Esophagus muscularis mucosa (tissue), 4 donors: ENCODE measurements around the gene NEMP2. TPM values are rescaled to one million over a fixed set of nuclear protein-coding genes. Genes with fewer than 3 reads are reported as not detected.

Experiments used
- DNase-seq: peaks from one replicate; pipeline ENCODE4 v3.0.0-alpha.2; 2017; ENCODE audit errors: extremely low spot score
- H3K27ac ChIP-seq, 4 donors: fragments of 200-600 bp; sonication (generic); replicated peaks in 1 of 4; 1 replicate in 3 of 4; 2 replicates in 1 of 4; pipeline ENCODE4 v1.5.1; 2016 to 2019; ENCODE audit warnings: mild to moderate bottlenecking in 1 of 4
- H3K27me3 ChIP-seq, 4 donors: fragments of 200-600 bp; sonication (generic); one replicate each; pipeline versions ENCODE4 v1.5.1 to v1.6.0; 2016 to 2019
- H3K36me3 ChIP-seq, 4 donors: fragments of 200-600 bp; sonication (generic); one replicate each; pipeline ENCODE4 v1.5.1; 2016 to 2019
- H3K4me1 ChIP-seq, 4 donors: fragments of 200-600 bp; sonication (generic); one replicate each; pipeline ENCODE4 v1.5.1; 2016 to 2019
- H3K4me3 ChIP-seq, 4 donors: fragments of 200-600 bp; sonication (generic); 1 replicate in 2 of 4; 2 replicates in 2 of 4; pipeline ENCODE4 v1.5.1; 2016 to 2019; ENCODE audit warnings: mild to moderate bottlenecking in 4 of 4, moderate library complexity in 1 of 4
- H3K9me3 ChIP-seq, 4 donors: fragments of 200-600 bp; sonication (generic); 1 replicate in 3 of 4; 2 replicates in 1 of 4; pipeline ENCODE4 v1.5.1; 2016 to 2019
- CTCF ChIP-seq, 3 experiments: fragments of 200-600 bp in 2 of 3; fragments of 450-650 bp in 1 of 3; sonication (generic) in 2 of 3; IDR thresholded peaks; one replicate each; pipeline ENCODE4 v1.5.1; 2017 to 2019; ENCODE audit warnings: antibody characterized with exemption in 3 of 3, mild to moderate bottlenecking in 2 of 3, moderate library complexity in 1 of 3
- EP300 ChIP-seq: sonication (generic); formaldehyde crosslinking; IDR thresholded peaks from one replicate; pipeline ENCODE4 v1.6.1; 2017; ENCODE audit warnings: antibody characterized with exemption
- POLR2A ChIP-seq: fragments of 450-650 bp; IDR thresholded peaks from one replicate; pipeline ENCODE4 v1.6.1; 2017; ENCODE audit warnings: antibody characterized with exemption, moderate library complexity, mild to moderate bottlenecking, low read depth
- POLR2AphosphoS5 ChIP-seq, 2 donors: sonication (generic); formaldehyde crosslinking; IDR thresholded peaks; one replicate each; pipeline ENCODE4 v1.6.1; 2017; ENCODE audit warnings: antibody characterized with exemption in 2 of 2
- WGBS: methylation state at CpG from one replicate; pipeline ENCODE4 v1.1.5; 2018; 5-methylcytosine and 5-hydroxymethylcytosine counted together
- intact Hi-C: fragments of 100-400 bp; cut with DNase I; formaldehyde crosslinking; loops from one replicate; pipeline ENCODE4 v1.15.1; 2023
- total RNA-seq, 4 donors: library from RNA; depleted of rRNA; stranded (reverse); fragments of >200 nt; gene quantifications; one replicate each; pipeline versions ENCODE4 v1.1.0 to v1.2.1, GENCODE V29; 2016

The NEMP2 gene
- total RNA-seq, 4 donors from 2014 or later, result 2.5 to 5.7 (median 4.3) TPM

- no peak overlapping the region for H3K27ac ChIP-seq
- H3K27me3 ChIP-seq, result no peaks in the 10 kb centered on the region
- no peak overlapping the region for H3K4me3 ChIP-seq
- no peak for TF ChIP-seq EP300
- no peak for TF ChIP-seq POLR2AphosphoS5 (IDR thresholded peaks at IDR 0.05)
- no peak for TF ChIP-seq CTCF (IDR thresholded peaks at IDR 0.05)
- TF ChIP-seq POLR2A, result no peak
- H3K9me3 ChIP-seq, result no peaks in the 10 kb centered on the region
- peaks cover 28 to 49% (median 48%) of the 10 kb centered on the region in 4 donors for H3K4me1 ChIP-seq
- 84% methylated on average over 7 of the region's 7 CpGs for WGBS
- intact Hi-C loops, result loop anchor here (5.0 kb wide), 1 partner anchor 47 kb away; no protein-coding TSS in a partner anchor
- H3K36me3 ChIP-seq, result no peaks in the 10 kb centered on the region
- no peak for DNase-seq
These were observed 45.7 kb upstream of the NEMP2 start for GRCh38 chr2:190579915-190580846.

GRCh38 chr2:190579058-190579410 lies 44.5 kb upstream of the NEMP2 start:
- no peak for TF ChIP-seq EP300
- intact Hi-C loops, result no loop called here
- no peak for DNase-seq
- H3K27ac ChIP-seq, result peak overlapping the region; percentile 39 to 70 (median 45)
- no peaks in the 10 kb centered on the region for H3K36me3 ChIP-seq
- peaks cover 28 to 55% (median 49%) of the 10 kb centered on the region in 4 donors for H3K4me1 ChIP-seq
- H3K9me3 ChIP-seq, result no peaks in the 10 kb centered on the region
- no peak overlapping the region for H3K4me3 ChIP-seq
- no peaks in the 10 kb centered on the region for H3K27me3 ChIP-seq
- WGBS, result 61% methylated on average over 2 of the region's 2 CpGs

- Histone ChIP-seq H3K9me3 (no peaks in the 10 kb centered on the region), H3K4me3 (no peak overlapping the region), H3K36me3 (no peaks in the 10 kb centered on the region), H3K27me3 (no peaks in the 10 kb centered on the region), H3K4me1 (peaks cover 23 to 55% (median 47%) of the 10 kb centered on the region in 4 donors), H3K27ac (peak overlapping the region; percentile 39 to 70 (median 45))
- TF ChIP-seq CTCF (IDR thresholded peaks at IDR 0.05) (no peak), POLR2A (no peak)
- DNase-seq, result no peak
- WGBS, result 18% methylated on average over 6 of the region's 6 CpGs
- intact Hi-C loops, result no loop called here
These were observed 43.9 kb upstream of the NEMP2 start for GRCh38 chr2:190578158-190579057.

- no peaks in the 10 kb centered on the region for H3K27me3 ChIP-seq
- peak overlapping the region; percentile 42 to 70 (median 54) for H3K27ac ChIP-seq
- intact Hi-C loops, result no loop called here
- peak overlapping the region in 3 of 4 donors; percentile 11 to 33 (median 12) for H3K4me3 ChIP-seq
- TF ChIP-seq POLR2A (no peak), POLR2AphosphoS5 (IDR thresholded peaks at IDR 0.05) (no peak), CTCF (IDR thresholded peaks at IDR 0.05) (no peak), EP300 (no peak)
- no peaks in the 10 kb centered on the region for H3K9me3 ChIP-seq
- H3K4me1 ChIP-seq, result peaks cover 22 to 40% (median 35%) of the 10 kb centered on the region in 4 donors
- DNase-seq, result no peak
- 56% methylated on average over 6 of the region's 6 CpGs for WGBS
- no peaks in the 10 kb centered on the region for H3K36me3 ChIP-seq
These were observed 42.1 kb upstream of the NEMP2 start for GRCh38 chr2:190576573-190576972.

- DNase-seq, result no peak
- H3K36me3 ChIP-seq, result no peaks in the 10 kb centered on the region
- peak overlapping the region in 2 of 4 donors; percentile 43 to 70 for H3K27ac ChIP-seq
- WGBS, result 91% methylated on average over 1 of the region's 1 CpG
- H3K4me1 ChIP-seq, result peaks cover 18 to 40% (median 37%) of the 10 kb centered on the region in 4 donors
- no peak for TF ChIP-seq CTCF (IDR thresholded peaks at IDR 0.05)
- no peak for TF ChIP-seq EP300
- no peak for TF ChIP-seq POLR2AphosphoS5 (IDR thresholded peaks at IDR 0.05)
- no peak overlapping the region for H3K4me3 ChIP-seq
- intact Hi-C loops, result no loop called here
- no peaks in the 10 kb centered on the region for H3K9me3 ChIP-seq
- no peaks in the 10 kb centered on the region for H3K27me3 ChIP-seq
These were observed 40.7 kb upstream of the NEMP2 start for GRCh38 chr2:190575263-190575662.
